ENCODE results near the gene PCDHGC3.

DNA sequence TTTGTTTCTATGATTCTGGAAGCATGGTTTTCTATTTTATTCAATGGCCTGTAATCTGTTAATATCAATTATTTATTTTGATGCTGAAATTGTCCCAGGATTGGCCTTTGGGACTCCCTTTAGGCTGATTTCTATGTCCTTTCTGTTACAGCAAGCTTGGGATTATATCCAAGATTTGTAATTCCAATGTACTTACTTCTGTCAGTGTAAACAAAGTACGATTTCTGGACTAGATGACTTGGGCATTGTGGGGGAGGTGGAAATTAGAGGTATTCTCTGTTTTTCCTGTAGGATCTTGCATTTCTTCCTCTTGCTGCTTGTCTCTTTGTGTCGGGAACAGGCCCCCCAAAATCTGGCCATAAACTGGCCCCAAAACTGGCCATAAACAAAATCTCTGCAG, 41.8 kb upstream of the PCDHGC3 start:
- TF ChIP-seq CTCF (IDR thresholded peaks at IDR 0.05) (no peak), POLR2AphosphoS5 (IDR thresholded peaks at IDR 0.05) (no peak), POLR2A (IDR thresholded peaks at IDR 0.05) (no peak)

Data from sigmoid colon (tissue), 4 donors.